Measurements from ENCODE around the gene BANP.
"Not testable (repeated sequence)": the region's sequence is repeated elsewhere in the genome, so short reads cannot be mapped to it uniquely, and the experiment has no call there.

The BANP gene, protein sequence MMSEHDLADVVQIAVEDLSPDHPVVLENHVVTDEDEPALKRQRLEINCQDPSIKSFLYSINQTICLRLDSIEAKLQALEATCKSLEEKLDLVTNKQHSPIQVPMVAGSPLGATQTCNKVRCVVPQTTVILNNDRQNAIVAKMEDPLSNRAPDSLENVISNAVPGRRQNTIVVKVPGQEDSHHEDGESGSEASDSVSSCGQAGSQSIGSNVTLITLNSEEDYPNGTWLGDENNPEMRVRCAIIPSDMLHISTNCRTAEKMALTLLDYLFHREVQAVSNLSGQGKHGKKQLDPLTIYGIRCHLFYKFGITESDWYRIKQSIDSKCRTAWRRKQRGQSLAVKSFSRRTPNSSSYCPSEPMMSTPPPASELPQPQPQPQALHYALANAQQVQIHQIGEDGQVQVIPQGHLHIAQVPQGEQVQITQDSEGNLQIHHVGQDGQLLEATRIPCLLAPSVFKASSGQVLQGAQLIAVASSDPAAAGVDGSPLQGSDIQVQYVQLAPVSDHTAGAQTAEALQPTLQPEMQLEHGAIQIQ

DNA sequence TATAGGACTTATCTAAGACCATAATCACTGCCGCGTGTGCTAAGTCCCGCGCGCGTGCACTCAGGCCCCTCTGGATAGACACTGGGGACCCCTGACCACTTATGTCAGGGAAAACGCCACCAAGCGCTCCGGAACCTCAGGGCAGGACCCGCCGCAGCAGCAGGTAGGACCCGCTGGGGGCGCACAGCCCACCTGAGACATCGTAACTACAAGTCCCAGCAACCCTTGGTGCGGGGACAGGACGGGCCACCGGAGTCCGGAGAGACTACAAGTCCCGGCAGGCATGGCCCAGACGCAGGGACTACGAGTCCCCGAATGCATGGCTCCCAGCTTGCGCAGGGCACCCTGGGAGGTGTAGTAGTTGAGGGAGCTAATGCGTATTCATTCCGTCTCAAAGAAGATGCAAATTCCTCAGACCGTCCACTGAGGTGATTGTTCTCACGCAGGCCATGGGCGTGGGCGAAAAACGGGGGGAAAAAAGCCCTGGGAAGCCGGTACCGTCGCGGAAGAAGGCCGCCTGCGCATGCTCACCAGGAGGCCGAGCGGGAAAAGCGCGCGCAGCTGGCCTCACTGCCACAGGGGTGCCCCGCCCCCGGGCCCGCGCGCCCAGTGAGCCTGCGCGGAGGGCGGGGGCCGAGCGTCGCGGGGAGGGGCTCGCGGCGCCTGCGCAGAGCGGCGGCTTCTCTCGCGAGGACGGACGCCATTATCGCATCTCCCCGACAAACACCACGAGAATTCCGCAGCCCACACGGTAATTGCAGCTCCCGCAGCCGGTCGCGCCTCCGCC lies at the start of gene BANP:
BANP (plus strand) TSS at position 670 of the 787 bp plus-strand sequence. CDS start 23,682 bp downstream, outside the sequence.
- DNase-seq, result peak; percentile 96 to 97

DNA sequence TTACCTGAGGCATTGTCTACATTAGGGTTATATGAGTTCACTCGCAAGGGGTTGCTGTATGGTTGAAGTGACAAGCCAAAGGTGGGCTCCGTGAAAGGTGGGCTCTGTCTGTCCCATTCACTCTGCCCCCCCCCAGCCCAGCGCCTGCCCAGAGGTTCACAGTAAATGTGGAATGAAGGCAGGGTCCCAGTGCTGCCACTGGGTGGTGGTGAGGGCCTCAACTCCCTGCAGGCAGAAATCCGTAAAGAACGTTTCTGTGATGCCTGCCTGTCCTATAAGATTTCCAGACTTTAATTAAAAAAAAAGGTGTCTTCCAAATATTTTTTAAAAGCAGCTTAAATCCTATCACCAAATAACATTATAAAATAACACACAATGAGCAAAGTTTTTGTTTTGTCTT lies 46.3 kb upstream of the BANP start:
- DNase-seq, result not testable (repeated sequence)

GRCh38 chr16:87905521-87905920 lies 45.7 kb upstream of the BANP start:
- not testable (repeated sequence) for DNase-seq

DNA sequence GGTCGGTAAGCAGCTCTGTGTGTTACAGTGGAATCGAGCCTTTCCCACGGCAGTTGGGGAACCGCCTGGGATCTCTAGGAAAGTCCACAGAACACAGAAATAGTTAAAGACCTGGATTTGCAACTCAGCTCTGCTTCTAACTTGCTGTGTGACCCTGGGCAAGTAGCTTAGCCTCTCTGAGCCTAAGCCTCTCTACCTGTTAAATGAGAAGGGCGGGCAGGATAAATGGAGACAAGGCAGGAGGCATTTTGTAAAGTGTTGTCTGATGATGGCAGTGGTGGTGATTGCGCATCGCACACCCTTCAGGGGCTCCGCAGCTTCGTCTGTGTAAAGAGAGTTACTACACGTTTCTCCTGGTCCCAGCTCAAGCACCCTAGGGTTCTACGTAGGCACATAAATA lies 43.1 kb upstream of the BANP start:
- DNase-seq, result not testable (repeated sequence)

DNA sequence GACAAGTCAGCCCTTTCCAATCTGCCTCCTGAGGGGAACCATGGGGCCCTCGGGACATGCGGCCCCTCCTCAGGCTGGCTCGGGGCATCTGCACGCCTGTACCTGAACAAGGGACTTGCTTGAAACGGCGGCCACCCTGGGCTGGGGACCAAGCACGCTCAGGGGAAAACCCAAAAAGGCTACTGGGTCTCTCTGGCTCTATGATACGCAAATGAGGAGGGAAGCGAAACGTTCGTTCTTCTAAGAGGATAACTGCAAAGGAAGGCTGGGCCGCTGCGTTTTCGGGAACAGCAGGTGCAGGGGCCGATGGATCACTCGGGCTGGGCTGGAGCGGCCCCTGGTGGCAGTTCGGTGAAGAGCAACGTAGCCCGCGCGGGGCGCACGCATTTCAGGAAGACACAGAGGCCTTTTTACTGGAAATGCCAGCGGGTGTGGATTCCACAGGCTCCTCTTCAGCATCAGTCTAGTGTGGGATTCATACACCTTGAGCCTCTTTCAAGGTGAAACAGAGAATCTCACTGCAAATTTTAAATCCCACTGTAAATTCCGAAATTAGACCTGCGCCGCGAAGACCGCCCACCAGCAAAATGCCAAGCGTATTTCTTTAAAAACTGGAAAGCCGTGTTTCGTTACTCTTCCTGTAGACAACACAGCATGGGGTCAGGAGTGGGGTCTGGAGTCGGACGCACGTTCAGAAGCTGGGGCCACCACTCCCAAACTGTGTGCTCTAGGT lies 41.9 kb upstream of the BANP start:
- peak; percentile 36 to 41 for DNase-seq

GRCh38 chr16:87911106-87911763 lies 40.0 kb upstream of the BANP start:
- DNase-seq, result peak; percentile 83 to 93

GRCh38 chr16:87912691-87913090 lies 38.5 kb upstream of the BANP start:
- DNase-seq, result not testable (repeated sequence)

GRCh38 chr16:87914021-87914725 lies 37.1 kb upstream of the BANP start:
- not testable (repeated sequence) for DNase-seq

- DNase-seq, result no peak
Measured at GRCh38 chr16:87914812-87915211, 36.4 kb upstream of the BANP start.

DNA sequence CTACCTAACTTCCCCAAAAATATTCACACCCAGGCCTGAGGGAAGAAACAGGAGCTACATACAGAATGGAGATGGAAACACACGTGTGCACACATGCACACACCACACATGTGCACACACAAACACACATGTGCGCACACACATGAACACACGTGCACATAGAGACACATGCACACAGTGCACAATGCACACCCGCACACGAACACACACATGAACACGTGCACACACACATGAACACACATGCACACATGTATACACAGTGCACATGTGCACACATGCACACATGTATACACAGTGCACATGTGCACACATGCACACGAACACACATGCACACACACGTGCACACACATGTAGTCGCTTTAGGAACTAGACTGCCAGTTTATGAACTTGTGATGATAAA lies 33.7 kb upstream of the BANP start:
- no peak for DNase-seq

DNA sequence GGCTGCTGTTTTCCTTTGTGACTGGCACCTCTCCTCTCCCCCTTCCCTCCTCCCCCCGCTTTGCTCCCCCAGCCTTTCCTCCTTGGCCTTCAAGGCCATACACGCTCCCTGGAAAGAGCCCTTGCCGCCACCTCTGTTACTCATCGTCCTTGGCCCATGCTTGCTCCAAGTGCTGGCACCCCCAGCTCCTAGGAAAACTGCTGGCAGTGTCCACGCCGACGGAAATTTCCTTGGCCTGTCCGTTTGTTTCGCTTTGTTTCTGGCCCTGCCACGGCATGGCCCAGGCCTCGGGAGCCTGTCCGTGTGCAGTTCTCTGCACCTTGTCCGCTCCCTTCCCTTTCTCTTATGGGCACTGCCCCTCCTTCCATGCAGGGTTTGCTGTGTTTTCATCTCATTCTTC lies 32.9 kb upstream of the BANP start:
- DNase-seq, result no peak

DNA sequence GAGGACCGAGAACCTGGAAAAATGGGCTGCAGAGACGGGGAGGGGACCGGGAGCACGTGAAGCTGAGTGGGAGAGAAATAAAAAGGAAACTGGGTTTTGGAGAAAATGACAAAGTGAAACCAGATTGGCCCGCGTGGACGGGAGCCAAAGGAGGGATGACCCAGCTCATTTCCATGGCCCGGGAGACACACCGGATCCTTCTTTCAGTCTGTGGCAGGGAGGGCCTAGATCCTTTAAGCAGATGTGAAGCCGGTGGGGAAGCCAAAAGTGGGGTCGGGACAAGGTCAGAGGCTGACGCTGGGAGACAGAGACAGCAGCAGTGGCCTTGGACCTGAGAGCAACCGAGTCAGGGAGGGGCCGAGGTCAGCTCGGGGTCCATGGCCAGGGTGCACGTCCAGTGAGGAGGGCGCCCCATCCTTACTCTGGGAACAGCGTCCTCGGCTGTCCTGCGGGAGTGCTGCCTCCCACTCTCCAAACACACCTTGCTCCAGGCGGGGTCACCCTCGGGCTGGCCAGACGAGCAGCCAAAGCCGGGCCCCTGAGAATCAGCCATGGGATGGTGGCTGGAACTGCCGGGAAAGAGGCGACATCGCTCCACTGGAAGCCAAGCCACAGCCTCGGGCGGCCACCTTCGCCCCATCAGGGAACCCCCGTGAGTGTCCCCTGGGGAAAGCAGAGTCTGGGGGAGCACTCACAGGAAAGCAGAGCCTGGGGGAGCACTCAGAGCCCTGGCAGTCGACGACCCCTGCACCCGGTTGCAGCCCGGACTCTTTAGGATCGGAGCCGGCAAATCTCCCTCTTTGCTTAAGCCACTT lies 32.2 kb upstream of the BANP start:
- no peak for DNase-seq

GRCh38 chr16:87919681-87919994 lies 31.6 kb upstream of the BANP start:
- DNase-seq, result no peak

- DNase-seq, result no peak
Measured at GRCh38 chr16:87921236-87921773, 29.9 kb upstream of the BANP start.

- no peak for DNase-seq
Measured at GRCh38 chr16:87922250-87922871, 28.9 kb upstream of the BANP start.

- peak; percentile 89 to 97 for DNase-seq
Measured at GRCh38 chr16:87924041-87924810, 27.0 kb upstream of the BANP start.

DNA sequence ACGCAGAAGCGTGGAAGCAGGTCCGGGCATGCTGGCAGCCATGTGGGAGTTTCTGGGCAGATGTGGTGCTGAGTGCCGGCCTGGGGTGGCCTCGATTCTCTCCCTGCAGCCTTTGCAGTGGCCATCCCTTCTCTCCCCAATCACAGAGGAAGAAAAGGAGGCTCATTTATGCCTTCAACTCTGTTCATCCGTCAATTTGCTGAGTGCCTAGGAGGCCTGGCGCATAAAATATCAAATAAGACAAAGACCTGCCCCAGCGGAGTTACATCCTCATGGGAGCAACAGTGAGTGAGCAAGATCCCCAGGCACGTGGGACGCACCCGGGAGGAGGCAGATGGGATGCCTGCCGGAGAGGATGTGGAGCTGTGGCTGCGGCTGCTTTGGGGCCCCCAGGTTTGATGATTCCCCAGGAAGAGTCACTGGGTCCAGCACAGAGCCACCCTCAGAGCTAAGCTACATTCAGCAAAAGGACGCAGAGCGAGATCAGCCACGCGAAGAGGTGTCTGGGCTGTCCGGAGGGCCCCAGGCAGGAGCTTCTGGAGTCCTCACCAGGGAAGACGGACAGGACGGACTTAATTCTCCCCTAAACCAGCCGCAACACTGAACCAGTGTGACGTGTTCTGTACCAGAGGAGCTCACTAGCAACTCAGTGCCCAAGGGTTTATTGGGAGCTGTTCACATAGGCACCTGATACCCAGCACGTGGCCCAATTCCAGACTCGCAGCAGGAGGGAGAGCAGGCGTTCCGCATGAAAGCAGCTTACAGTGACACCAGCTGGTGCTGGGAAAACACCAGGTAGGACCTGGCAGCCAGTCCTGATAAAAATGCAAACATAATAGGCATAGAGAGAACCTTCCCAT lies 26.2 kb upstream of the BANP start:
- peak; percentile 91 to 98 for DNase-seq

Data from NCI-H2081 (cell line).